ENCODE results near the gene OLIG2. TPM values are rescaled to one million over a fixed set of nuclear protein-coding genes. Genes with fewer than 3 reads are reported as not detected.

OLIG2 gene
- polyA plus RNA-seq, 3 donors: not detected

Other genes starting within 250 kb of the OLIG2 start
- gene OLIG1, start 44.2 kb downstream of the OLIG2 start, polyA plus RNA-seq (ENCODE audit: insufficient read length in 3 of 3): not detected
- gene IFNAR2, start 204.0 kb downstream of the OLIG2 start, polyA plus RNA-seq (ENCODE audit: insufficient read length in 3 of 3): 10 to 100 TPM; 19.7 to 22.8 (median 22.8) TPM
- gene IL10RB, start 240.4 kb downstream of the OLIG2 start, polyA plus RNA-seq (ENCODE audit: insufficient read length in 3 of 3): 10 to 100 TPM; 29.5 to 34.0 (median 32.8) TPM